Measurements from ENCODE around the gene VAMP1.
"Not testable (repeated sequence)": the region's sequence is repeated elsewhere in the genome, so short reads cannot be mapped to it uniquely, and the experiment has no call there.

Gene VAMP1

GRCh38 chr12:6451348-6452244 lies 18.9 kb downstream of the VAMP1 start, which contains the start of gene TAPBPL:
TAPBPL (plus strand) TSS chr12:6452042; CDS start chr12:6452249, 207 bp downstream.
- peak; percentile 84 to 88 for DNase-seq

- DNase-seq = no peak
Observed at GRCh38 chr12:6450869-6451347, 19.6 kb downstream of the VAMP1 start.

GRCh38 chr12:6450091-6450868 lies 20.2 kb downstream of the VAMP1 start:
- DNase-seq = no peak

GRCh38 chr12:6444704-6445688 lies 25.5 kb downstream of the VAMP1 start, which contains the start of gene CD27:
CD27 (plus strand) TSS chr12:6444955; CDS start chr12:6445096, 141 bp downstream.
- DNase-seq = no peak

- DNase-seq = no peak
Observed at GRCh38 chr12:6444031-6444430, 26.4 kb downstream of the VAMP1 start.

- no peak for DNase-seq
Observed at GRCh38 chr12:6443361-6443983, 27.0 kb downstream of the VAMP1 start.

GRCh38 chr12:6442836-6443235 lies 27.6 kb downstream of the VAMP1 start:
- peak in 1 of 2 donors; percentile 19 for DNase-seq

GRCh38 chr12:6440391-6440790 lies 30.1 kb downstream of the VAMP1 start:
- no peak for DNase-seq

- no peak for DNase-seq
Observed at GRCh38 chr12:6438345-6438744, 32.1 kb downstream of the VAMP1 start.

GRCh38 chr12:6437586-6437985 lies 32.9 kb downstream of the VAMP1 start:
- no peak for DNase-seq

- DNase-seq = no peak
Observed at GRCh38 chr12:6435961-6436715, 34.3 kb downstream of the VAMP1 start.

GRCh38 chr12:6434205-6435140 lies 36.0 kb downstream of the VAMP1 start:
- DNase-seq = no peak

- no peak for DNase-seq
Observed at GRCh38 chr12:6432991-6433390, 37.5 kb downstream of the VAMP1 start.

- peak; percentile 84 for DNase-seq
Observed at GRCh38 chr12:6430124-6430989, 40.1 kb downstream of the VAMP1 start.

GRCh38 chr12:6428326-6428725 lies 42.2 kb downstream of the VAMP1 start:
- DNase-seq = no peak

GRCh38 chr12:6427796-6428195 lies 42.7 kb downstream of the VAMP1 start:
- DNase-seq = not testable (repeated sequence)

GRCh38 chr12:6426882-6427671 lies 43.4 kb downstream of the VAMP1 start:
- DNase-seq = peak; percentile 75 to 92

Data from inflammatory macrophage (primary cell).